Thyroid gland (tissue), 4 donors: Measurements from ENCODE around the gene BBIP1.

ENCODE experiments used
- CTCF ChIP-seq, 6 experiments: fragments of 200-600 bp in 3 of 6; fragments of 450-650 bp in 3 of 6; sonication (generic) in 3 of 6; IDR thresholded peaks; one replicate each; pipeline ENCODE4 v1.5.1; 2016 to 2019; ENCODE audit warnings: antibody characterized with exemption in 6 of 6, mild to moderate bottlenecking in 2 of 6, inconsistent platforms in 1 of 6, moderate library complexity in 1 of 6
- POLR2A ChIP-seq, 2 donors: fragments of 450-650 bp; IDR thresholded peaks; one replicate each; pipeline ENCODE4 v1.6.1; 2017; ENCODE audit warnings: antibody characterized with exemption in 2 of 2, mild to moderate bottlenecking in 2 of 2, moderate library complexity in 1 of 2

- TF ChIP-seq CTCF (IDR thresholded peaks at IDR 0.05) (no peak), POLR2A (IDR thresholded peaks at IDR 0.05) (no peak)
Measured at GRCh38 chr10:110900983-110901382, 18.0 kb downstream of the BBIP1 start.
